ENCODE results near the gene LRRC46.

LRRC46 gene

GRCh38 chr17:47831003-47831933 is at the start of gene LRRC46, which contains the start of gene MRPL10:
TSS of gene LRRC46 (plus strand) at chr17:47831670. CDS start at chr17:47831990, 320 bp downstream.
TSS of gene MRPL10 (minus strand) at chr17:47831541. CDS start at chr17:47831511, 30 bp downstream.
- Mint-ChIP-seq H3K4me1 (peaks cover 46% of the 10 kb centered on the region), H3K4me3 (peak within 1 kb of the TSS; percentile 92)

GRCh38 chr17:47785538-47786123 is 45.8 kb upstream of the LRRC46 start:
- Mint-ChIP-seq H3K27me3 (peaks cover 53% of the 10 kb centered on the region), H3K4me1 (peaks cover 6% of the 10 kb centered on the region), H3K36me3 (ENCODE audit: low read depth) (no peaks in the 10 kb centered on the region), H3K9me3 (no peaks in the 10 kb centered on the region), H3K27ac (no peak overlapping the region), H3K4me3 (no peak overlapping the region)
- DNase-seq (peak; percentile 48), ATAC-seq (no peak)

More at GRCh38 chr17:47831003-47831933, at the start of gene LRRC46, which contains the start of gene MRPL10:
- H3K36me3 Mint-ChIP-seq (ENCODE audit: low read depth): peaks cover 23% of the 10 kb centered on the region
- H3K9me3 Mint-ChIP-seq: no peaks in the 10 kb centered on the region
- ATAC-seq (peak; percentile 86), DNase-seq (peak; percentile 95)
- peaks cover 2% of the 10 kb centered on the region for H3K27me3 Mint-ChIP-seq
- H3K27ac Mint-ChIP-seq: peak within 1 kb of the TSS; percentile 82

- DNase-seq (peak; percentile 70), ATAC-seq (peak; percentile 95)
- Mint-ChIP-seq H3K27me3 (peaks cover 73% of the 10 kb centered on the region), H3K9me3 (no peaks in the 10 kb centered on the region), H3K4me1 (peaks cover 9% of the 10 kb centered on the region), H3K36me3 (ENCODE audit: low read depth) (no peaks in the 10 kb centered on the region), H3K27ac (no peak overlapping the region), H3K4me3 (peak overlapping the region; percentile 72)
Measured at GRCh38 chr17:47789611-47790561, 41.6 kb upstream of the LRRC46 start.

GRCh38 chr17:47791025-47791424 is 40.4 kb upstream of the LRRC46 start:
- DNase-seq (no peak), ATAC-seq (no peak)
- Mint-ChIP-seq H3K4me3 (no peak overlapping the region), H3K36me3 (ENCODE audit: low read depth) (no peaks in the 10 kb centered on the region), H3K4me1 (peaks cover 9% of the 10 kb centered on the region), H3K9me3 (no peaks in the 10 kb centered on the region), H3K27ac (no peak overlapping the region), H3K27me3 (peaks cover 69% of the 10 kb centered on the region)

GRCh38 chr17:47792457-47792856 is 39.0 kb upstream of the LRRC46 start:
- Mint-ChIP-seq H3K27me3 (peaks cover 67% of the 10 kb centered on the region), H3K36me3 (ENCODE audit: low read depth) (no peaks in the 10 kb centered on the region), H3K9me3 (no peaks in the 10 kb centered on the region), H3K4me3 (no peak overlapping the region), H3K27ac (no peak overlapping the region), H3K4me1 (peaks cover 9% of the 10 kb centered on the region)
- ATAC-seq (no peak), DNase-seq (no peak)

GRCh38 chr17:47792979-47793378 is 38.5 kb upstream of the LRRC46 start:
- Mint-ChIP-seq H3K9me3 (no peaks in the 10 kb centered on the region), H3K27me3 (peaks cover 66% of the 10 kb centered on the region)

GRCh38 chr17:47797797-47798196 is 33.7 kb upstream of the LRRC46 start:
- peaks cover 31% of the 10 kb centered on the region for H3K27me3 Mint-ChIP-seq
- no peak overlapping the region for H3K27ac Mint-ChIP-seq
- DNase-seq: no peak
- H3K4me3 Mint-ChIP-seq: no peak overlapping the region
- ATAC-seq: no peak
- H3K9me3 Mint-ChIP-seq: no peaks in the 10 kb centered on the region
- no peaks in the 10 kb centered on the region for H3K36me3 Mint-ChIP-seq (ENCODE audit: low read depth)
- no peaks in the 10 kb centered on the region for H3K4me1 Mint-ChIP-seq

More at GRCh38 chr17:47792979-47793378, 38.5 kb upstream of the LRRC46 start:
- DNase-seq: no peak
- Mint-ChIP-seq H3K27ac (no peak overlapping the region), H3K4me3 (no peak overlapping the region), H3K4me1 (peaks cover 9% of the 10 kb centered on the region), H3K36me3 (ENCODE audit: low read depth) (no peaks in the 10 kb centered on the region)
- no peak for ATAC-seq

GRCh38 chr17:47800686-47801085 is 30.8 kb upstream of the LRRC46 start:
- ATAC-seq (no peak), DNase-seq (no peak)
- no peak overlapping the region for H3K27ac Mint-ChIP-seq
- no peaks in the 10 kb centered on the region for H3K36me3 Mint-ChIP-seq (ENCODE audit: low read depth)
- no peaks in the 10 kb centered on the region for H3K4me1 Mint-ChIP-seq
- no peaks in the 10 kb centered on the region for H3K9me3 Mint-ChIP-seq
- H3K4me3 Mint-ChIP-seq: no peak overlapping the region
- peaks cover 5% of the 10 kb centered on the region for H3K27me3 Mint-ChIP-seq

GRCh38 chr17:47801176-47801765 is 30.2 kb upstream of the LRRC46 start:
- Mint-ChIP-seq H3K27me3 (peaks cover 5% of the 10 kb centered on the region), H3K36me3 (ENCODE audit: low read depth) (no peaks in the 10 kb centered on the region), H3K27ac (no peak overlapping the region), H3K9me3 (no peaks in the 10 kb centered on the region), H3K4me3 (no peak overlapping the region), H3K4me1 (no peaks in the 10 kb centered on the region)
- ATAC-seq: no peak
- no peak for DNase-seq

- DNase-seq (no peak), ATAC-seq (no peak)
- no peaks in the 10 kb centered on the region for H3K4me1 Mint-ChIP-seq
- H3K27me3 Mint-ChIP-seq: peaks cover 5% of the 10 kb centered on the region
- no peaks in the 10 kb centered on the region for H3K36me3 Mint-ChIP-seq (ENCODE audit: low read depth)
- no peaks in the 10 kb centered on the region for H3K9me3 Mint-ChIP-seq
- H3K4me3 Mint-ChIP-seq: no peak overlapping the region
- H3K27ac Mint-ChIP-seq: no peak overlapping the region
Measured at GRCh38 chr17:47801906-47802305, 29.6 kb upstream of the LRRC46 start.

- H3K27ac Mint-ChIP-seq: no peak overlapping the region
- H3K27me3 Mint-ChIP-seq: peaks cover 3% of the 10 kb centered on the region
- DNase-seq: peak; percentile 63
- H3K9me3 Mint-ChIP-seq: no peaks in the 10 kb centered on the region
- no peaks in the 10 kb centered on the region for H3K4me1 Mint-ChIP-seq
- no peaks in the 10 kb centered on the region for H3K36me3 Mint-ChIP-seq (ENCODE audit: low read depth)
- H3K4me3 Mint-ChIP-seq: no peak overlapping the region
- peak; percentile 85 for ATAC-seq
Measured at GRCh38 chr17:47802341-47803022, 29.0 kb upstream of the LRRC46 start.

- DNase-seq (no peak), ATAC-seq (no peak)
- no peak overlapping the region for H3K27ac Mint-ChIP-seq
- no peaks in the 10 kb centered on the region for H3K9me3 Mint-ChIP-seq
- no peaks in the 10 kb centered on the region for H3K4me1 Mint-ChIP-seq
- no peaks in the 10 kb centered on the region for H3K36me3 Mint-ChIP-seq (ENCODE audit: low read depth)
- H3K27me3 Mint-ChIP-seq: no peaks in the 10 kb centered on the region
- no peak overlapping the region for H3K4me3 Mint-ChIP-seq
Measured at GRCh38 chr17:47803201-47803600, 28.3 kb upstream of the LRRC46 start.

- Mint-ChIP-seq H3K27ac (no peak overlapping the region), H3K4me1 (no peaks in the 10 kb centered on the region), H3K9me3 (no peaks in the 10 kb centered on the region), H3K4me3 (no peak overlapping the region), H3K27me3 (no peaks in the 10 kb centered on the region), H3K36me3 (ENCODE audit: low read depth) (peaks cover 2% of the 10 kb centered on the region)
- DNase-seq: no peak
- ATAC-seq: no peak
Measured at GRCh38 chr17:47803751-47804150, 27.7 kb upstream of the LRRC46 start.
